SKM-1 (cell line): ENCODE results near the gene TMCO6.
"Not testable (repeated sequence)": the region's sequence is repeated elsewhere in the genome, so short reads cannot be mapped to it uniquely, and the experiment has no call there.

Experiments
- DNase-seq: peaks from one replicate; lab custom pipeline; 2025; ENCODE audit not compliant: unreplicated experiment; lab: John Stamatoyannopoulos, UW

The TMCO6 gene

GRCh38 chr5:140630292-140631035, 8.8 kb upstream of the TMCO6 start:
- DNase-seq = no peak

GRCh38 chr5:140631036-140631417, 8.2 kb upstream of the TMCO6 start:
- no peak for DNase-seq

GRCh38 chr5:140631831-140632365, 7.4 kb upstream of the TMCO6 start:
- no peak for DNase-seq

GRCh38 chr5:140632366-140633020, 6.8 kb upstream of the TMCO6 start:
- no peak for DNase-seq

DNA sequence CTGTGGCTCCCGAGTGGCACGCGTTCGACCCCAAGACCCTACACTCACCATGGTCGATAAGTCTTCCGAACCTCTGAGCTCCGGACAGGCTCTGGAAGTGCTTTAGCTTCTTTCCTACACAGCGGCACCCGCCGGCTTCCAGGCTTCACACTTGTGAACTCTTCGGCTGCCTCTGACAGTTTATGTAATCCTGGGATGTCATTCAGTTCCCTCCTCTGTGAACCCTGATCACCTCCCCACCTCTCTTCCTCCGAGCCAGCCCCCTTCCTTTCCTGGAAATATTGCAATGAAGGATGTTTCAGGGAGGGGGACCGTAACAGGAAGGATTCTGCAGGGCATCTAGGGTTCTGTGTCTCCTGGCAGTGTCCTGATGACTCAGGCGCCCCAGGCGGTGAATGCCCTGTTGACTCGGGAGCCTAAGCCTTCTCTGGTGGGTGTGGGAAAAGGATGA, 6.2 kb upstream of the TMCO6 start, which contains the start of gene CD14:
Gene CD14 (minus strand): TSS at position 155 of the 451 bp plus-strand sequence. CDS start 104 bp downstream, at position 51.
- DNase-seq = no peak

DNA sequence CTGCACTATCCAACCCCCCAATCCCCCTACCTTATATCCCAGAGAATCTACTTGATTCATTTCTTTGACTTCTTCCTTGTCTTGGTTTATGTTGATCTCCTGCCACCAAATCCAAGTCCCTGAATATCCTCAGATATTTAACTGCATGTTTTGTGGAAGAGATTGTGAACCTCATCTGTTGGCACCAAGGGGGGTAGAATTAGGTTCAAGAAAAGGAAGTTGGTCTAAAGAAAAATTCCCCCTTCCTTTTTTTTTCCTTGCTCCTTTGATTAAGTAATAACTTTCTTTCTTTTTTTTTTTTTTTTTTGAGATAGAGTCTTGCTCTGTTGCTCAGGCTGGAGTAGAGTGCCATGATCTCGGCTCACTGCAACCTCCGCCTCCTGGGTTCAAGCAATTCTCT, 5.8 kb upstream of the TMCO6 start:
- DNase-seq = no peak

- DNase-seq = no peak
Observed at GRCh38 chr5:140634103-140634502, 5.1 kb upstream of the TMCO6 start.

GRCh38 chr5:140635291-140636257, 3.7 kb upstream of the TMCO6 start:
- no peak for DNase-seq

GRCh38 chr5:140637371-140638100, 1.7 kb upstream of the TMCO6 start:
- DNase-seq = no peak

DNA sequence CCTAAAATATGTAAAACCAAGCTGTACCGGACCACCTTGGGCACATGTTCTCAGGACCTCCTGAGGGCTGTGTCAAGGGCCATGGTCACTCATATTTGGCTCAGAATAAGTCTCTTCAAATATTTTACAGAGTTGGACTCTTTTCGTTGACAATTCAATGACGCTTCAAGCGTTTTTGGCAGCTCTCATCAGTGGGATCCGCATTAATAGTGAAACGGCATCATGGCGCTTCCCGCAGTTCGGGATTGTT, 428 bp upstream of the TMCO6 start:
- not testable (repeated sequence) for DNase-seq

DNA sequence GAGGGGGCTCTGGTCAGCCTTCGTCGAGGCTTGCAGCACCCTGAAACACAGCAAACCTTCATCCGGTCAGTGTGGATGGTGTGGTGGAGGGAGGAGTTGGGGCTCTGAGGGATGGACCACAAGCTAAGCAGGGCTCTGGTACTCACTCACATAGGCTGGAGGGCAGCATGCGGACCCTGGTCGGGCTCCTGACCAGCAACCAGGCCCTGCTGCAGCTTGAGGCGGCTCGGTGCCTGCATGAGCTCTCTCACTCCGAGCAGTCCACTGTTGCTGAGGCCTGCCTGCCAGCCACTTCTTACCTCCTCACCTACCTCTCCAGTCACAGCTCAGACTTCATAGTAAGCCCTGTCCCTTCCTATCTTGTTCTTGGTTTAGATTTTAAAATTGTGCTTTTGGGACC, 2.5 kb downstream of the TMCO6 start:
- no peak for DNase-seq

DNA sequence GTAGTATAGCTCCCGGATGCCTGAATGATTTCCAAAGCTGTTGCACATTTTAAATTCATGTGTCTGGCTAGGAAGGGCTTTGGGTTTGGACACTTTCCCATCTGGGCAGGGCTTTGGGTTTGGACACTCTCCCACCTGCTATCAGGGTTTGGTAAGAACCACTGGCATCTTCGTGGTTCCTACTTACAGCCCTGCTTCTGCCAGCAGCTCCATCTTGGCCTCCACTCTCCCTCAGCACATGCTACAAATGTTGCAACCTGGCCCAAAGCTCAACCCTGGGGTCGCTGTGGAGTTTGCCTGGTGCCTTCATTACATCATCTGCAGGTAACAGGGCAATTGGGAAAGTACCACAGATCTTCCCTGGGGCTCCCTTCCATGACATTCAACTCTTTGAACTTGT, 3.5 kb downstream of the TMCO6 start:
- DNase-seq = no peak

- DNase-seq = no peak
Observed at GRCh38 chr5:140647042-140647419, 7.8 kb downstream of the TMCO6 start.

- DNase-seq = no peak
Observed at GRCh38 chr5:140658870-140659269, 19.6 kb downstream of the TMCO6 start.

- not testable (repeated sequence) for DNase-seq
Observed at GRCh38 chr5:140660371-140660770, 21.1 kb downstream of the TMCO6 start.

- DNase-seq = no peak
Observed at GRCh38 chr5:140664030-140664358, 24.7 kb downstream of the TMCO6 start.

- peak; percentile 96 for DNase-seq
Observed at GRCh38 chr5:140664359-140665119, 25.3 kb downstream of the TMCO6 start, which contains the start of gene WDR55. TSS of gene WDR55 (plus strand) at chr5:140664904. CDS start at chr5:140664913, 9 bp downstream.

DNA sequence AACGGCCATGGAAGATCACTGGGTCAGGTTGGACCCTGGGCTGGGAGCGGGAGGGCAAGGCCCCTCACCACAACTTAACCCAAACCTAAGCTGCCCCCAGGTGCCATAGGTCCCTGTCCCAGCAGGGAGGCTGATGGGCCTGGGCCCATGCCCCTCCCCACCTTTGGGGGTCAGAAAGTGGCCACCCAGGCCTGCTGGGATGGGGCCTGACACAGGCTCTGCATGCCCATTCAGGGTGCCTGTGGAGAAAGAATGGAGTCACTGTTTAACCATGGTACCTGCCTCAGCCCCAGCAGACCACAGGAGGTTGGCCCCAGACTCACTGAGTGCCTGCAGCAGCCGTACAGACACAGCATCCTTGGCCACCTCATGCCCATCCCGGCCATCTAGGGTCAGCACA, 31.8 kb downstream of the TMCO6 start:
- not testable (repeated sequence) for DNase-seq

DNA sequence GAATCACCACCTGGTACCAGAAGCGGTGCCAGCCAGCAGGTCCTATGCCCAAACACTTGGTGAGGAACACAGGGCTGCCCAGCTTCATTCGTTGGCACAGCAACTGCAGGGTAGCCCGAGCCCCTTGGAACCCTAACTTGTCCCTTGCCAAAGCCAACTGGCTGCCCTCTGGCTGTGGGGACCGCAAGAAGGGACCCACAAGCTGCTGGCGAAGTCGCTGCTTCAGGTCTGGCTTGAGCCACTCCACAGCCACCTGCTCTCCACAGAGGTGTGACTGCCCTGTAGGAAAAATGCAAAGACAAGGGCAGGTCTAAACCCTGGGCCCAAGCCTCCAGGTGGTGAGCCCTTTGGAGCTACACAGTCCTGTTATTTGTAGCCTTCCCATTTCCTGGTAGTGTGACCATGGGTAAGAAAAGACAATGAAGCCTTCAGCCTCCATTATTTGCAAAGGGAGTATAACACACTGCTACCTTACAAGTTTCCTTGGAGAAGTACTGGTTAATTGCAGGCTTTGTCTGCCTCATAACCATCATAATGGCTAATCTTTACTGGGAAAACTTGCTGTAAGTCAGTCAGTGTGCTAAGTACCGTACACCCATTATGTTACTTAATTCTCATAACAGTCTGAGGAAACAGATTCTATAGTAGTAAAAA, 32.3 kb downstream of the TMCO6 start:
- no peak for DNase-seq
